Endothelial cell of umbilical vein (primary cell): ENCODE measurements around the gene RAC2. TPM values are rescaled to one million over a fixed set of nuclear protein-coding genes. Genes with fewer than 3 reads are reported as not detected.

Experiments used
- BruUV-seq: library from RNA; stranded (reverse); fragments of 400-500 nt; replicated peaks from 2 replicates; lab custom pipeline; 2021; lab: Mats Ljungman, UMichigan
- CTCF ChIA-PET: fragments of 300-600, 350-600 bp; sonication (Branson Sonifier 250); formaldehyde crosslinking; loops from one replicate; lab custom pipeline; 2021; ENCODE audit warnings: antibody characterized with exemption, inconsistent platforms; lab: Charles Lee
- POLR2A ChIA-PET: fragments of 300-600, 350-600 bp; sonication (Branson Sonifier 250); formaldehyde crosslinking; loops from one replicate; lab custom pipeline; 2021; ENCODE audit warnings: antibody characterized with exemption, inconsistent platforms; lab: Charles Lee
- DNase-seq: peaks from one replicate; pipeline ENCODE4 v3.0.0-alpha.2; 2011; ENCODE audit warnings: low read depth, low spot score
- FAIRE-seq: peaks from 2 replicates; lab custom pipeline; 2011; peaks lifted over from hg19 to GRCh38; lab: Jason Lieb, UNC
- H2AFZ ChIP-seq: 2 replicates; pipeline ENCODE4 v1.6.0; 2012; ENCODE audit warnings: low read depth, low read length, control low read depth, inconsistent platforms
- H3K27ac ChIP-seq: 2 replicates; pipeline ENCODE4 v1.5.1; 2011; ENCODE audit warnings: low read depth, mild to moderate bottlenecking, control low read depth, low read length, moderate library complexity; ENCODE audit not compliant: insufficient read depth
- H3K27me3 ChIP-seq, 2 experiments: 2 replicates each; pipeline versions ENCODE4 v1.6.0 to v1.6.1; 2011; ENCODE audit warnings: low read length in 2 of 2, mixed read lengths in 1 of 2; ENCODE audit not compliant: control insufficient read depth in 2 of 2, insufficient read depth in 2 of 2
- H3K36me3 ChIP-seq, 2 experiments: 2 replicates in 1 of 2; 3 replicates in 1 of 2; pipeline ENCODE4 v1.5.1; 2011; ENCODE audit warnings: low read length in 2 of 2, mild to moderate bottlenecking in 1 of 2, moderate library complexity in 1 of 2; ENCODE audit not compliant: control insufficient read depth in 2 of 2, insufficient read depth in 2 of 2; ENCODE audit errors: extremely low read depth in 1 of 2
- H3K4me1 ChIP-seq: 3 replicates; pipeline ENCODE4 v1.5.1; 2011; ENCODE audit warnings: mild to moderate bottlenecking, low read length; ENCODE audit not compliant: control insufficient read depth, insufficient read depth; ENCODE audit errors: extremely low read depth
- H3K4me2 ChIP-seq: 2 replicates; pipeline ENCODE4 v1.6.1; 2011; ENCODE audit warnings: low read length, control low read depth, mixed read lengths; ENCODE audit not compliant: insufficient read depth
- H3K4me3 ChIP-seq, 3 experiments: fragments of 200-600 bp in 1 of 3; sonication (generic), shearing (Covaris generic) in 1 of 3; replicated peaks in 1 of 3; 2 replicates each; pipeline ENCODE4 v1.5.1; 2011 to 2016; ENCODE audit warnings: control low read depth in 3 of 3, low read length in 3 of 3, mild to moderate bottlenecking in 2 of 3, inconsistent platforms in 1 of 3, low read depth in 1 of 3, moderate library complexity in 1 of 3; ENCODE audit not compliant: insufficient read depth in 1 of 3
- H3K79me2 ChIP-seq: 2 replicates; pipeline ENCODE4 v1.6.0; 2012; ENCODE audit warnings: low read length, inconsistent platforms; ENCODE audit not compliant: control insufficient read depth, insufficient read depth
- H3K9ac ChIP-seq: replicated peaks from 2 replicates; pipeline ENCODE3; 2011; ENCODE audit warnings: low read length, control low read depth; ENCODE audit not compliant: insufficient read depth; ENCODE audit errors: extremely low read depth
- H3K9me1 ChIP-seq: replicated peaks from 3 replicates; pipeline ENCODE4 v1.6.0; 2011; ENCODE audit warnings: mild to moderate bottlenecking, low read length; ENCODE audit not compliant: control insufficient read depth, insufficient read depth; ENCODE audit errors: extremely low read depth
- H3K9me3 ChIP-seq: replicated peaks from 2 replicates; pipeline ENCODE4 v1.5.1; 2012; ENCODE audit warnings: low read length, inconsistent platforms; ENCODE audit not compliant: control insufficient read depth, insufficient read depth
- H4K20me1 ChIP-seq: replicated peaks from 2 replicates; pipeline ENCODE3; 2011; ENCODE audit warnings: mild to moderate bottlenecking, low read length; ENCODE audit not compliant: control insufficient read depth, insufficient read depth; ENCODE audit errors: extremely low read depth
- EZH2 ChIP-seq: IDR thresholded peaks from 2 replicates; pipeline ENCODE4 v1.6.1; 2012; ENCODE audit warnings: borderline replicate concordance, low read depth, mild to moderate bottlenecking, moderate library complexity, low read length, inconsistent platforms; ENCODE audit not compliant: severe bottlenecking
- GATA2 ChIP-seq: IDR thresholded peaks from 2 replicates; pipeline ENCODE4 v1.7.0; 2011; ENCODE audit warnings: low read depth, mild to moderate bottlenecking, moderate library complexity, mixed read lengths, low read length; ENCODE audit not compliant: insufficient read length, insufficient read depth
- JUN ChIP-seq: IDR thresholded peaks from 2 replicates; pipeline ENCODE4 v1.6.1; 2011; ENCODE audit warnings: borderline replicate concordance, low read depth; ENCODE audit not compliant: insufficient read length, insufficient read depth
- MYC ChIP-seq: IDR thresholded peaks from one replicate; pipeline ENCODE4 v1.6.1; 2011; ENCODE audit warnings: mild to moderate bottlenecking, low read depth, low read length
- POLR2A ChIP-seq: IDR thresholded peaks from 2 replicates; pipeline ENCODE4 v1.6.1; 2012; ENCODE audit warnings: low read depth, mild to moderate bottlenecking, control low read depth, low read length
- POLR2AphosphoS5 ChIP-seq: IDR thresholded peaks from 2 replicates; pipeline ENCODE4 v1.6.1; 2012; ENCODE audit warnings: low read depth, mild to moderate bottlenecking, control low read depth, low read length, moderate library complexity; ENCODE audit not compliant: insufficient read depth
- dilution Hi-C: fragments of 300-500 bp; cut with MboI; formaldehyde crosslinking; loops from one replicate; pipeline ENCODE4 v1.15.0; 2019; ENCODE audit warnings: low sequenced_read_pairs; ENCODE audit not compliant: extremely low pct_ligation_motif_present
- intact Hi-C: fragments of 100-400 bp; cut with micrococcal nuclease; formaldehyde crosslinking; loops from one replicate; pipeline ENCODE4 v1.10.0; 2022
- polyA plus RNA-seq, 4 experiments: library from polyadenylated mRNA; depleted of rRNA in 3 of 4; stranded (reverse) in 3 of 4; unstranded in 1 of 4; fragments of >200 nt; gene quantifications; 2 replicates each; pipeline versions ENCODE4 v1.2.1 to v1.2.3, GENCODE V29; 2011 to 2012; ENCODE audit warnings: missing spikeins in 1 of 4
- total RNA-seq: library from RNA; stranded (reverse); gene quantifications from 2 replicates; pipeline ENCODE4 v1.2.3, GENCODE V29; 2021
- TF ChIP-seq, protein P1 (sequence below), 2 donors: IDR thresholded peaks; 1 replicate in 1 of 2; 2 replicates in 1 of 2; pipeline ENCODE4 v1.5.1; 2011; ENCODE audit warnings: low read length in 2 of 2, mild to moderate bottlenecking in 2 of 2, moderate library complexity in 2 of 2, control low read depth in 1 of 2, inconsistent platforms in 1 of 2, low read depth in 1 of 2; ENCODE audit not compliant: insufficient read depth in 1 of 2; ENCODE audit errors: extremely low read depth in 1 of 2
- TF ChIP-seq, protein P2 (sequence below): IDR thresholded peaks from 2 replicates; pipeline ENCODE4 v1.6.1; 2011; ENCODE audit not compliant: insufficient read depth, insufficient read length

RAC2 gene
- total and polyA plus RNA-seq, 2 donors (not counting 3 experiments of a cell fraction or from before 2014, with no cell fraction given) = 122 to 181 TPM

DNA sequence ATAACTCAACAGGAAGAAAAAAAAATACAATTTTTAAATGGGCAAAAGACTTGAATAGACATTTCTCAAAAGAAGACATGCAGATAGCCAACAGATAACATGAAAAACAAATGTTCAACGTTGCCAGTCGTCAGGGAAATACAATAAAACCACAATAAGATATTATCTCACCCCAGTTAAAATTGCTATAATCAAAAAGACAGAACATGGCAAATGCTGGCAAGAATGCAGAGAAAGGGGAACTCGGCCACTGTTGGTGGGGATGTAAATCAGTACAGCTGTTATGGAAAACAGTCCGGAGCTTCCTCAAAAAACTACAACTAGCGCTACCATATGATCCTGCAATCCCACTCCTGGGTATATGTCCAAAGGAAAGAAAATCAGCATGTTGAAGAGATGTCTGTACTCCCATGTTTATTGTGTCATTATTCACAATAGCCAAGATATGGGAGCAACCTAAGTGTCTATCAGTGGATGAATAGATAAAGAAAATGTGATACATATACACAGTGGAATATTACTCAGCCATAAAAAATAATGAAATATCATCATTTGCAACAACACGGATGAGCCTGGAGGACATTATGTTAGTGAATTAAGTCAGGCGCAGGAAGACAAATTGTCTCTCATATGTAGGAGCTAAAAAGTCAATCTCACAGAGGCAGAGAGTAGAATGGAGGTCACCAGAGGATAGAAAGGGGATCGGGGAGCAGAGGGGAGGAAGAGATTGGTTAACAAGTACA lies 26.0 kb upstream of the RAC2 start:
- no TSS peak for BruUV-seq
- DNase-seq (no peak), FAIRE-seq (no peak)
- no peaks in the 10 kb centered on the region for H3K36me3 ChIP-seq
- TF ChIP-seq POLR2A (no peak), POLR2AphosphoS5 (no peak), EZH2 (no peak), JUN (no peak), MYC (no peak), GATA2 (no peak)
- TF ChIP-seq, protein P1, sequence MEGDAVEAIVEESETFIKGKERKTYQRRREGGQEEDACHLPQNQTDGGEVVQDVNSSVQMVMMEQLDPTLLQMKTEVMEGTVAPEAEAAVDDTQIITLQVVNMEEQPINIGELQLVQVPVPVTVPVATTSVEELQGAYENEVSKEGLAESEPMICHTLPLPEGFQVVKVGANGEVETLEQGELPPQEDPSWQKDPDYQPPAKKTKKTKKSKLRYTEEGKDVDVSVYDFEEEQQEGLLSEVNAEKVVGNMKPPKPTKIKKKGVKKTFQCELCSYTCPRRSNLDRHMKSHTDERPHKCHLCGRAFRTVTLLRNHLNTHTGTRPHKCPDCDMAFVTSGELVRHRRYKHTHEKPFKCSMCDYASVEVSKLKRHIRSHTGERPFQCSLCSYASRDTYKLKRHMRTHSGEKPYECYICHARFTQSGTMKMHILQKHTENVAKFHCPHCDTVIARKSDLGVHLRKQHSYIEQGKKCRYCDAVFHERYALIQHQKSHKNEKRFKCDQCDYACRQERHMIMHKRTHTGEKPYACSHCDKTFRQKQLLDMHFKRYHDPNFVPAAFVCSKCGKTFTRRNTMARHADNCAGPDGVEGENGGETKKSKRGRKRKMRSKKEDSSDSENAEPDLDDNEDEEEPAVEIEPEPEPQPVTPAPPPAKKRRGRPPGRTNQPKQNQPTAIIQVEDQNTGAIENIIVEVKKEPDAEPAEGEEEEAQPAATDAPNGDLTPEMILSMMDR (IDR thresholded peaks at IDR 0.05; ENCODE audit: extremely low read depth in 1 of 2, insufficient read depth in 1 of 2, low read depth in 1 of 2, low read length in 2 of 2) = no peak
- TF ChIP-seq, protein P2, sequence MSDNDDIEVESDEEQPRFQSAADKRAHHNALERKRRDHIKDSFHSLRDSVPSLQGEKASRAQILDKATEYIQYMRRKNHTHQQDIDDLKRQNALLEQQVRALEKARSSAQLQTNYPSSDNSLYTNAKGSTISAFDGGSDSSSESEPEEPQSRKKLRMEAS = no peak
- peaks cover 15% of the 10 kb centered on the region for H3K4me1 ChIP-seq
- H2AFZ ChIP-seq = no peak overlapping the region
- H4K20me1 ChIP-seq = no peaks in the 10 kb centered on the region
- no peak overlapping the region for H3K27ac ChIP-seq
- H3K79me2 ChIP-seq = no peaks in the 10 kb centered on the region
- ChIA-PET CTCF (interaction anchor here (0.9 to 5.1 kb wide), 5 partner anchors 11 to 188 kb away, joined by 3 to 31 read pairs (median 3); no protein-coding TSS in a partner anchor), POLR2A (no interaction called here)
- dilution Hi-C loops = no loop called here
- no peaks in the 10 kb centered on the region for H3K27me3 ChIP-seq
- H3K4me2 ChIP-seq = no peak overlapping the region
- no peaks in the 10 kb centered on the region for H3K9me3 ChIP-seq
- intact Hi-C loops = no loop called here
- H3K4me3 ChIP-seq = no peak overlapping the region
- H3K9ac ChIP-seq = no peak overlapping the region
- H3K9me1 ChIP-seq = no peaks in the 10 kb centered on the region
